HG03097 (cell line): ENCODE measurements around the gene FRRS1.

Experiments used
- ATAC-seq: cut with Tn5 transposase; IDR thresholded peaks from one replicate; pipeline ENCODE4 v1.9.1; 2021; ENCODE audit not compliant: unreplicated experiment, low FRiP score

Gene FRRS1

DNA sequence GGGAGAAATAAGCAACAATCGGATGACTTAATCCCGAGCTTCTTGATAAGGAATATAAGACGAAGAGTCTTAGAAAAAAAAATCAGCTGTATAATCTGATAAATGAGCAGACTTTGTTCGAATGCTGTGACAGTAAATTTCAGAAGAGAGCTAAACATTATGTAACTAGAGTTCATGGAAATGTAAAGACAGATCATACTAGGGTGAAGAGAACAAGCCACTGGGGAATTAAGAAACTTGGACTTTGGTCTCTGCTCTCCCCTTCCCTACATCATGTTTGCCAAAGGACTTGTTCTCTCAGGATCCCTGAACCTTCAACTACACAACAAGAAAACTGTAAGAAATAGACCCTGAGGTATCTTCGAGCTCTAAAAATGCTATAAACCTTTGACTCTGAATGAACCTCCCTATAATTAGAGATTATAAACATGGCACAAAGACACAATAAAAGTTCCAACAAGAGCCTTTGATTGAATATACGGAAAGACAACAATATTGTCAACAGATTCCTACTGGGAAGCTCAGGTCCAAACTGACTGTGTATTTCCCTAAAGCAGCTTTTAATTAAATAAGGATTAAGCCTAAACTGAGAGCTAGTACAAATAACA lies 27.5 kb downstream of the FRRS1 start:
- ATAC-seq = no peak

DNA sequence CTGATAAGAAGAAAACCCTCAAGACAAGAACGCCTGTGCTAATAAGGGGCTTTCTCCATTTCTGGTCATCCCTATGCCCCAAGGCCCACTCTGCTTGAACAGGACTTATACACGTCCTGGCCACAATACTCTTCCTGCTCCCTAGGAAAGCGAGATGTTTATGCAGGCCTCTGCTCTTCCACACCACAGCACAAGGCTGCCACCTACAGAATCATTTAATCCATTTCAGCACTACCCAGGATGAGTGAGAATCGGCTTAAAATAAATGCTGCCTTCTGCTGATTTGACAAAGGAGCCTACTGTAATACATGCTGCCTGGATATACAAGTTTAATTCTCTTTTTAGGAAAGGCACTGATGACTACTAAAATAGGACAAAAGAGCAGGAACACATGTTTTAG lies 29.4 kb downstream of the FRRS1 start:
- ATAC-seq = peak; percentile 50

DNA sequence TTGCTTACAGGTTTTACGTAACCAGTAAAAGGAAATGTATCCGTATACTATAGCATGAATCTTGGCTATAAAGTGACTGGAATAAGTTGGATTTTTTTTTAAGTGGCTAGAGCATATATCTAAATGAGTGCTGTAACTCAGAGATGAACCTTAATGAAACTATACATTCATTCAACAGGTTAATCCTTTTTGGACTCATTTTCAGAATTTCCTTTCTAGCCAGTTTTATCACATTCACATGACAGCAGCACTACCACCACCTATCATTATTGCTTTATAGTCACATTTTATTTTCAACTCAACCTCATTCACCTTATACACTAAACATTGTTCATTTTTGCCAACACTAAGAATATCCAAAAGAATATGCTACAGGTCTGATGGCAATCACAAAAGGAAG lies 30.6 kb downstream of the FRRS1 start:
- ATAC-seq = no peak

DNA sequence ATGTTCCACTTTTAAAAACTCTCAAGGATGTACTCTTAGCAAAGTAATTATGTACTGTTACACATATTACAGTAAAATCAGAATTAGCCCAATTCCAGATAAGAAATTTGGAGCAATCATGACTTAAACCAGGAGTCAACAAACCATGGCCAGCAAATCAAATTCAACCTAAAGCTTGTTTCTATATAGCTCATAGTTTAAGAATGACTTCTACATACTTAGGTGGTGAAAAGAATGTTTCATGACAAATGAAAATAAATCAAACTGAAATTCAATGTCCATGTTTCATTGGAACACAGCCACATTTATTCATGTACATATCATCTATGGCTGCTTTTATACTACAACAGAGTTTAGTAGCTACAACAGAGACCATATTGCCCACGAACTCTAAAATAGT lies 35.1 kb downstream of the FRRS1 start:
- ATAC-seq = no peak

DNA sequence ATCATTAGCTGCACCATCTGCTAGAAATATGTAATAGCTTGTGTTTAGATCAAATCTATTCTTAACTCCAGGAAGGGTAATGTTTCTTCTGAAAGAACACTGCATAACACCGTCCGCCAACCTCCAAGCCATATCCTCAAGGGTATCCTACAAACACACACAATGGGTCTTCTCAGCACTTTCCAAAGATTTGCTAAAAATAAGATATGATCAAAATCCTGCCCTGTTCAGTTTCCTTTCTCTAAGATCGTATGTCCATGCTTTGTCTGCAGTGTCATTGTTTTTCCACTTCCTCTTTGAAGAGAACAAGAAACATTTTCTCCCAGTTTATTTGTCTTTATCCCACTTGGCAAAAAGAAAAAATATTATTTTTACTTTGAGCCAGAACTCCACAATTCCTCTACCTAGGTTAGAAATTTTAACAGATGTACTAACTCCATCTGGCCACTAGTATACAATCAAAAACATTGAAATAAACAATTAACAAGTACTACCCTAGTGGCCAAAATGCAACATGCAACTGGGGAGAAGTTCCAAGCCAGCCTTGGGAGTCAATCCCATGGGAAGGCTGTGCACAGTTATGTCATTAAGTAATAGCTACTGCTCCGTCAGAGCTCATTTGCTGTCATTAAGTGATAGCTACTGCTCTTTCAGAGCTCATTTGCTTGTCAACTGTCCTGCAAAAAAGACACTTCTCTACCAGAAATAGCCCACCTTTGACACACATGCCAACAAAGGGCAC lies 37.8 kb downstream of the FRRS1 start:
- no peak for ATAC-seq

DNA sequence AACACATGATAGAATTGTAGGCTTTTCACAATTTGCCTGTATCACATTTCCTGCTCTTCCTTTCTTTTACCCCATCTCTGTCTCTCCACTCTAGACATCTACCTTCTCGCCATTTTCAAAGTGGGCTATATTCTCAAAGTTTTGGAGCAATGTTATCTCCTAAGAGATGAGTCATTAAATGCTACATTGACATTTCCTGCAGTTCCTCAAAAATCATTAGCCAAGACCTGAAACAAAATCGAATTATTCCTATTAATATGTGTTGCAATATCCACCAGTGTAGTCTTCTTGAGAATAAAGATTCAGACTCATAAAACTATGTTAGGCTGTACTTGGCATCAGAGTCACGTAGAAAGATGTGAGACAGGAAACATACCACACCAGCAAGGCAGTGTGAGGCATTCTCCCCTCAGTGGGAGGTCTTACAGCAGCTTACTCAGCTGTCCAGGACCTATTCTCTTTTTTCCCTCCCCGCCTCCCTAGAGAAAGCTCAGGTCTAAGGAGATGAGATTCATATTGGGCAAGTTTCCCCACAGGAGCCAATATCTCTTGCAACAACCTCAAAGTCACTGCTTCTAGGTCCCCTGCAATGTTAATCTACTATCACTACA lies 38.8 kb downstream of the FRRS1 start:
- ATAC-seq = no peak

DNA sequence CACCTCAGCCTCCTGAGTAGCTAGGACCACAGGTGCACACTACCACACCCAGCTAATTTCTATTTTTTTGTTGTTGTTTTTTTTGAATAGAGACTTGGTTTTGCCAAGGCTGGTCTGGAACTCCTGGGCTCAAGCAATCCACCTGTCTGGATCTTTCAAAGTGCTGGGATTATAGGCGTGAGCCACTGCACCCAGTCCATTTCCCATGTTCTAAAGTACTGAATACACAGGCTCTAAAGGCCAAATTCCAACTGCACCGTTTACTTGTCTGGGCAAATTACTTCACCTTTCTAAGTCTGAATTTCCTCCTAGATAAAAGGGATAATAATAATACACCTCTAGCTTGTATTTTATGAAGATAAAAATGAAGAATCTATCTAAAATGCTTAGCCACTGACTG lies 39.6 kb downstream of the FRRS1 start:
- ATAC-seq = no peak

DNA sequence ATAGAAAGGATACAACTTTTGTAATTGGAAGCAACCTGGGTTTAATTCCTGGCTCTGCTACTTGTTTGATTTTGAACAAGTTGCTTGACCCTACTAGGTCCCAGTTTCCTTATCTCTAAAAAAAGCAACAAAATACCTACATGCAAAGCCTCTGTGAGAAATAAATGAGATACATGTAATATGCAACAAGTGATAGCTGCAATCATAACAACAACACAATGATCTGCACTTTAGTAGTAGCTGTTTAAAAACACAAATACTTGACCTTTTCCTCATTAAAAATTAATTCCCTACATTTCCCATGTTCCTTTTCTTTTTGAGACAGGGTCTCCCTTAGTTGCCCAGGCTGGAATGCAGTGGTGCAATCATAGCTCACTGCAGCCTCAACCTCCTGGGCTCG lies 40.0 kb downstream of the FRRS1 start:
- no peak for ATAC-seq

DNA sequence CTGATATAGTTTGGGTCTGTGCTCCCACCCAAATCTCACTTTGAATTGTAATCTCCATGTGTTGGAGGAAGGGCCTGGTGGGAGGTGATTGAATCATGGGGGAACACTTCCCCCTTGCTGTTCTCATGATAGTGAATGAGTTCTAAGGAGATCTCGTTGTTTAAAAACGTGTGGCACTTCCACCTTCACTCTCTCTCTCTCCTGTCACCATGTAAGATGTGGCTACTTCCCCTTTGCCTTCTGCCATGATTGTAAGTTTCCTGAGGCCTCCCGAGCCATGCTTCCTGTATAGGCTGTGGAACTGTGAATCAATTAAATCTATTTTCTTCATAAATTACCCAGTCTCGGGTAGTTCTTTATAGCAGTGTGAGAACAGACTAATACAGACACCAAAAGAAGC lies 40.4 kb downstream of the FRRS1 start:
- ATAC-seq = no peak

DNA sequence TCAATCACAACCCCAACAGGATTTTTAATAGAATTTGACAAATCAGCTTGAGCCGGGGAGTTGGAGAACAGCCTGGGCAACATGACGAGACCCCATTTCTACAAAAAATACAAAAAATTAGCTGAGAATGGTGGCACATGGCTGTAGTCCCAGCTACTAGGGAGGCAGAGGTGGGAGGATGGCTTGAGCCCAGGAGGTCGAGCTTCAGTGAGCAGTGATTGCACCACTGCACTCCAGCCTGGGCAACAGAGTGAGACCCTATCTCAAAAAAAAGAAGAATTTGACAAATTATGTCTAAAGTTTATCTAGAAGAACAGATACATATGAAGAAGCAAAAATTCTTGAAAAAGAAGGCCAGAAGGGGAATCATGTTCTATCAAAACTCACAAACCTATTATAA lies 43.2 kb downstream of the FRRS1 start:
- no peak for ATAC-seq

DNA sequence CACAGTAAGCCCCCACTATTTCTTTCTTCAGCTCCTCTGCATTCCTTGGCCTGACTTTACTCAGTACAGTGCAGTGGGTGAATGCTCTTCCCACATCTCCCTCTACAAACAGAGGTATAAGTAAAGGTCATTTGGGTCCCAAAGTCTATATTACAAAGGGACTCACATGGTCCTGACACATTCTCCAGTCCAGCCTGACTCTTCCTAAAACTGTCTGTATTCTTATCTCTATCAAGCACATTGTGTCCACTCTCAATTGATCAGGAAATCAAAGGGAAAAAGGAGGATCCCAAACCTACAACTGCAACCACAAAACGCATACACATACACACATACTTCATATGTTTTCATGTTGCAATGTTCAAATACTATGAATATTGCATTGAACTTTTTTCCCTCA lies 49.4 kb downstream of the FRRS1 start:
- ATAC-seq = no peak

DNA sequence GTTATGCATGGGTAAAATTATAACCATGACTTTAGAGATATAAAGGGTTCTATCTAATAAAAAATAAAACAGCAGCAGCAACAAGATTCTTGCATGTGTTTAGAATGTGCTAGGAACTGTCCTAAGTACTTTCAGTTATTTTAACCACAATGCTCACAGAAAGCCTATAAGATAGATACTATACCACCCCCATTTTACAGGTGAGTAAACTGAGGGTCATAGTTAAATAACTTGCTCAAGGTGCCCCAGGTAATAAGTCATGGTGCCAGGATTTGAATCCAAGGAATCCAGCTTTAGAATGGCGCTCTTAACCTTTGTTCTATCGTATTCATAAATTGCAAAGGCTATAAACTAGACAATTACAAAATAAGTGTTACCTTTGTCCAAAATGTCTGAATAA lies 53.4 kb downstream of the FRRS1 start:
- no peak for ATAC-seq

DNA sequence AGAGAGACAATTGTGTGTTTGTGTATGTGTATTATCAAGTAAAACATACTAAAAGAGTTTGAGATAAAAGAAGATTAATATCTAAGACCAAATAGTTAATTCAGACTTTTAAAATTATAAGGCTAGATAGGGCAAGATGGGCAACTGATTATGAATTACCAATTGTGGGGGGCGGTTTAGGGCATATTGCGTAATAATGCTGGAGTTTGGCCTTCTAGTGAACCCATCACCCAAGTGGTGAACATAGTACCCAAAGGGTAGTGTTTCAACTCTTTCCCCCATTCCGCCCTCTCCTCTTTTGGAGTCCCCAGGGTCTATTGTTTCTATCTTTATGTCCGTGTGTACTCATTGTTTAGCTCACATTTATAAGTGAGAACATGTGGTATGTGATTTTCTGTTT lies 55.4 kb downstream of the FRRS1 start:
- ATAC-seq = no peak

DNA sequence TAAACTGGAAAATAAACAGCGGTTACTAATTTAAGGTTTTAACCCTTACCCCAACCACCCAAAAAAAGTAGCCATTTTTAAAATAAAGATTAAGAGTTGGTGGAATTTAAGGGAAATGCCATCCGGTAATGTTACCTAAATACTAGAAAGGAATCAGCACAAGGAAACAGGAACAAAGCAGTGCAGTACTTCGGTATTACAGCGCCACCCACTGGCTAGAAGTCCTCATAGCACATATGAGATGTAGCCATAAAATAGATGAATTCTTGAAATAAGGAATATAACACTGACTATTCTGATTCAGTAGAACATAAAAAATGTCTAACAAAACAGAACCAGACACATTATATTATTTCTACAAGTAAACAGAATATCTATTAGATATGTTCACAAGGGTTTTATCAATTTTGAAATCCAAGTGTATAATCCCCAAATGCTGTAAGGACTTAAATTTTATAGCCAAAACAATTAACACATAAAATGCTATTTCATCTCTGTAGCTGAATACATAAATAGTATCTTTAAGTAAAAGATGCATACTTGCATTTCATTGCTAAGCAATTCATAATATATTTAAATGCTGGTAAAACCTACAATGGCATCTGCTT lies 58.8 kb downstream of the FRRS1 start:
- peak; percentile 62 for ATAC-seq

DNA sequence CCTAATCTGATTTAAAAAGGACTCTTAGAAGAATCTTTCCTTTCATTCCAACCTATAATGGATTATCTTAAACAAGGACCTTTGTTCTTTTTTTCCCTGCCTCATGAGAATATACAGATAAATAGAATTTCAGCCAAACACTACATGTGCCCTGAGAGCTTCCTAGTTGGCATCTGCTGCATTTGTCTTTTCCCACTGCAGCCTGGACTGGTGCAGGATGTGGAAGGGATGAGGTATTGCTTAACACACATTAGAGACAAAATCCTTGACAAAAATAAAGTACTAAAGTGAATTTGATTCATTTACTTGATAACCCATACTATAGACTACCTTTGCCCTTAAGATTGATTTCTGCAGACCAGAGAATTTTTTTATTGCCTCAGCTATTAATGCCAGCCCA lies 61.0 kb downstream of the FRRS1 start:
- ATAC-seq = no peak

DNA sequence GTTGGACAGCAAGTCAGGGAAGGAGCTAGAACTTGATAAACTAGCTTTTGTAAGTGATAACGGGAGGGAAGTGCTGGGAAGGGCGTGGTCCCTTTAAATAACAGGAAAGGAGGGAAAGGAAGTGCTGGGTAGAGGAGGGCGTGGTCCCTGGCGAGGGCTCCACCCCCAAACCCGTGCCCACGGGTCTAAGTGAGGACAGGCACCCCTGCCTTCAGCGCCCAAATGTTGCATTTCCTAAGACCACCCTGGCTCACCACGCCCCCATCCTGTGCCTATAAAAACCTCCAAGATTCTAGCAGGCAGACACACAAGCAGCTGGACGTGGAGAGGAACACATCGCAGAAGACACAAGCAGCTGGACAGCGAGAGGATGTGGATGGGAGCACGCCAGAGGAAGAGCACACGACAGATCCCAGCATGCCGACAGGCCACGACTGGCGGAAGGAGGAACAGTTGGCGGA lies 62.0 kb downstream of the FRRS1 start:
- no peak for ATAC-seq

DNA sequence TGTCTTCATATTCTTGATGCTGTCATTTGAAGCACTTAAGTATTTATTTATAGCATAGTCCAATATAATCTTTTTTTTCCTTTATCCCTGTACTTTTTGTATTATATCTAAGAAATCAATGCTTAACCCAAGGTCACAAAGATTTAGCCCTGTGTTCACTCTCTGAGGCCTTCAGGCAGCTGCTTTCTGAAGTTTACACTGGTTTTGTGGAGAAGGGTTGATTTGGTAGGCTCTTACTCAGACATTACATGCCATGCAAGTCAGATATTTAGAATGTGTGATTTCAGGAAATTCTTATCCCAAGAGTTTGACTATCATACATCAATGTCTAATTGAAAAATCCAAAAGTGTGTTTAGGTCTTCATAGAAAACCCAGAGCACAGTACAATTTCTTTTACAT lies 64.2 kb downstream of the FRRS1 start:
- no peak for ATAC-seq

DNA sequence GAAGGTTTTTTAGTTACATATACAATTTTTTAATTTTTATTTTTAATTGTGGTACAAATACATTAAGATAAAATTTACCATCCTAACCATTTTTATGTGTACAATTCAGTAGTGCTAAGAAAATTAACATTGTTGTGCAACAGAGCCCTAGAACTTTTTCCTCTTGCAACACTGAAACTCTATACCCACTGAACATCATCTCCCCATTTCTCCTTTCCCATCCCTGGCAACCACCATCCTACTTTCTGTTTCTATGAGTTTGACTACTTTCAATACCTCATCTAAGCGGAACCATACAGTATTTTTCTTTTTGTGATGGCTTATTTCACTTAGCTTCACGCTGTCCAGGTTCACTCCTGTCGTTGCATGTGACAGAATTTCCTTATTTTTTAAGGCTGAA lies 66.4 kb downstream of the FRRS1 start:
- no peak for ATAC-seq

DNA sequence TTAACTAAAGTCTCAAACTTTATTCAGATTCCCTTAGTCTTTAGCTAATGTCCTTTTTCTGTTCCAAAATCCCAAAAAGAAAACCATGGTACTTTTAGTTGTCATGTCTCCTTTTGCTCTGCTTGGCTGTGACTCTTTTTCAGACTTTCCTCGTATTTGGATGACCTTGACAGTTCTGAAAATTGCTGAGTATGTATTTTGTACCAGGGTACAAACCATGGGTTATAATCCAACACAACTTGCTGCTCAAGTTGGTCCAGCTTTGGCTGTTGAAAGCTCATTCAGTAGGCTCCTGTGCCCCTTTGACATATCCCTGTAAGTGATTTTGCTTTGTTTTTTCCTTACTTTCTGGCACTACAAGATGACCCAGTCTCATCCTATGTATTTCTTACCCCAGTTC lies 68.9 kb downstream of the FRRS1 start:
- ATAC-seq = no peak

DNA sequence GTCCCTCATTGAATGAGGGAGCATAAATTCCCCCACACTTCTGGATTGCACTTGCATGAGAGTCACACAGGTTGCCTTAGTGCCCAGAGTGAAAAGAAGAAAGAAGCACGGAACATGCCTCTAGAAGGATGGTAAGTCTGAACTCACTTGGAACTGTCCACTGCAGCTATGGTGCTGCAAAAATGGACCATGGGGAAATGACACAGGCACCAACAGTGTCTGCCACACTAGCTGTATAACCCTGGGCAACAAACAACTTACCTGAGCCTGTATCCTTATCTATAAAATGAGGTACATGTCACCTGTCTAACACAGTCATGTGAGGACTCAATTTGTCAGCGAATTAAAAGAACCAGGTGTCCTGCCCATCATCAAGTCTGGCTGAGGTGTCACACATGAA lies 69.8 kb downstream of the FRRS1 start:
- no peak for ATAC-seq

DNA sequence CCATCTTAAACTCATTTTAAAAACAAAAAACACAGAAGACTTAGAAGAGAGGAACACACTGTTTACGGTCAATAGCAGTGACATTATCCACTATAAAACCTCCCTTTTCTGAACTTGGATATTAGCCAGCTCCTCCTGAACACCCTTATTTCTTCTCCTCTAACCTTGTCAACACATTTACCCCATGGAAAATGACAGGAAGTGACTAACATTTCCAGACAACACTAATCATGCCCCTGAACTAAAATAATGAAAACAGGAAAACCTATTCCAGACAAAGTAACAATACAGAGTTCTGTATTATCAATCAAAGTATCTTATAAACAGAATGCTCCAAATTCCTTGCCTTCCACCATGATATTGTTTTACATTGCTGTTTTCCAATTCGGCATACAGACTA lies 75.3 kb downstream of the FRRS1 start:
- no peak for ATAC-seq
